K562 (cell line): ENCODE results near the gene PSMB4. TPM values are rescaled to one million over a fixed set of nuclear protein-coding genes. Genes with fewer than 3 reads are reported as not detected.
A peak's percentile ranks its signal among the peaks of the same experiment; 100 is the strongest.

Experiments
- COPS2 ChIP-seq: fragments of 450-650 bp; conservative IDR thresholded peaks from 2 replicates; pipeline ENCODE4 v1.6.1; 2016; ENCODE audit warnings: mild to moderate bottlenecking, moderate library complexity
- EHMT2 ChIP-seq: fragments of 450-650 bp; IDR thresholded peaks from 2 replicates; pipeline ENCODE4 v1.6.1; 2018; ENCODE audit warnings: antibody characterized with exemption
- KLF13 ChIP-seq: fragments of 450-650 bp; IDR thresholded peaks from 2 replicates; pipeline ENCODE4 v1.6.1; 2016; ENCODE audit warnings: missing genetic modification characterization, low read depth, mild to moderate bottlenecking, missing compliant biosample characterization, moderate library complexity, borderline replicate concordance
- KLF6 ChIP-seq: fragments of 250-450 bp; sonication (Bioruptor Pico); IDR thresholded peaks from 2 replicates; pipeline ENCODE4 v1.4.0; 2020; ENCODE audit warnings: mild to moderate bottlenecking, moderate library complexity, borderline replicate concordance
- MBD2 ChIP-seq: sonication (generic); IDR thresholded peaks from 2 replicates; pipeline ENCODE4 v1.6.1; 2016; ENCODE audit warnings: low read depth, borderline replicate concordance
- POLR2AphosphoS2 ChIP-seq: IDR thresholded peaks from 2 replicates; pipeline ENCODE4 v1.6.1; 2012; ENCODE audit warnings: low read length, improper control_type of control experiment
- RBM22 ChIP-seq: fragments of 200-400 bp; formaldehyde crosslinking; IDR thresholded peaks from 2 replicates; pipeline ENCODE4 v1.6.1; 2018; ENCODE audit warnings: low read length, low read depth; ENCODE audit not compliant: poor library complexity, severe bottlenecking
- SAP30 ChIP-seq: fragments of 200-600 bp; sonication (generic); IDR thresholded peaks from 2 replicates; pipeline ENCODE4 v1.6.1; 2012; ENCODE audit warnings: borderline replicate concordance, low read depth, mild to moderate bottlenecking, moderate library complexity, low read length, control low read depth, inconsistent platforms; ENCODE audit not compliant: insufficient read depth, poor library complexity, severe bottlenecking
- SIX5 ChIP-seq, 2 experiments: IDR thresholded peaks; 2 replicates each; pipeline ENCODE4 v1.6.1; 2011; ENCODE audit warnings: low read length in 2 of 2, borderline replicate concordance in 1 of 2, low read depth in 1 of 2, mild to moderate bottlenecking in 1 of 2, moderate library complexity in 1 of 2; ENCODE audit not compliant: insufficient read depth in 1 of 2
- SMARCA5 ChIP-seq: fragments of 450-650 bp; IDR thresholded peaks from 2 replicates; pipeline ENCODE4 v1.6.1; 2016
- SPI1 ChIP-seq: IDR thresholded peaks from 2 replicates; pipeline ENCODE4 v1.6.1; 2011; ENCODE audit warnings: low read depth, low read length, control low read depth, borderline replicate concordance
- TCF7 ChIP-seq: sonication (generic); IDR thresholded peaks from 2 replicates; pipeline ENCODE4 v1.6.1; 2016; ENCODE audit warnings: antibody characterized with exemption, borderline replicate concordance
- TCFL5 ChIP-seq: fragments of 250-450 bp; sonication (Bioruptor Pico); conservative IDR thresholded peaks from 2 replicates; pipeline ENCODE4 v1.6.1; 2021; ENCODE audit warnings: mild to moderate bottlenecking, moderate library complexity, matching md5 sums
- TOE1 ChIP-seq, 2 experiments: fragments of 450-650 bp in 1 of 2; sonication (generic) in 1 of 2; formaldehyde crosslinking in 1 of 2; IDR thresholded peaks; 2 replicates each; pipeline versions ENCODE4 v1.7.1 to v1.8.0; 2016 to 2022; ENCODE audit warnings: borderline replicate concordance in 2 of 2, mild to moderate bottlenecking in 2 of 2, antibody characterized with exemption in 1 of 2, inconsistent platforms in 1 of 2, low read depth in 1 of 2, missing genetic modification reagents in 1 of 2, moderate library complexity in 1 of 2
- ZKSCAN1 ChIP-seq: fragments of 150-350 bp; IDR thresholded peaks from 2 replicates; pipeline ENCODE4 v1.6.1; 2016; ENCODE audit warnings: low read depth, low read length
- ZKSCAN8 ChIP-seq: fragments of 200-800 bp; sonication (Bioruptor generic); IDR thresholded peaks from 2 replicates; pipeline ENCODE4 v1.6.1; 2016; ENCODE audit warnings: missing genetic modification characterization, missing compliant biosample characterization
- ZNF165 ChIP-seq: fragments of 250-450 bp; sonication (Bioruptor Pico); IDR thresholded peaks from 2 replicates; pipeline ENCODE4 v1.4.0; 2020; ENCODE audit warnings: borderline replicate concordance
- ZNF274 ChIP-seq: IDR thresholded peaks from 2 replicates; pipeline ENCODE4 v1.6.1; 2011; ENCODE audit warnings: low read depth, mild to moderate bottlenecking, low read length, moderate library complexity, borderline replicate concordance
- ZNF695 ChIP-seq: fragments of 450-650 bp; formaldehyde crosslinking; IDR thresholded peaks from 2 replicates; pipeline ENCODE4 v1.4.0; 2020; ENCODE audit warnings: mild to moderate bottlenecking, moderate library complexity
- ZSCAN32 ChIP-seq: fragments of 450-650 bp; formaldehyde crosslinking; IDR thresholded peaks from 2 replicates; pipeline ENCODE4 v1.4.0; 2020; ENCODE audit warnings: mild to moderate bottlenecking, moderate library complexity
- polyA plus RNA-seq, 8 experiments: library from polyadenylated mRNA; depleted of rRNA in 4 of 8; stranded (reverse) in 5 of 8; unstranded in 3 of 8; fragments of >200 nt; fragmentation: Nextera tagmentation in 2 of 8; fragmentation: Illumina TruSeq in 1 of 8; extraction: Ambion mirVana in 2 of 8; extraction: Trizol in 1 of 8; gene quantifications; 2 replicates each; pipeline versions ENCODE4 v1.2.1 to v1.2.3, GENCODE V29; 2011 to 2014; ENCODE audit warnings: inconsistent platforms in 1 of 8, missing spikeins in 1 of 8
- total RNA-seq, 7 experiments: library from RNA; depleted of rRNA in 6 of 7; stranded (reverse); fragments of >200 nt in 6 of 7; fragmentation: Illumina TruSeq in 2 of 7; extraction: Trizol in 2 of 7; gene quantifications; 2 replicates each; pipeline versions ENCODE4 v1.2.1 to v1.2.3, GENCODE V29; 2011 to 2021; ENCODE audit warnings: low replicate concordance in 1 of 7
- TF ChIP-seq, protein P1 (sequence below): fragments of 450-650 bp; IDR thresholded peaks from 2 replicates; pipeline ENCODE4 v1.6.1; 2016; ENCODE audit warnings: low read depth, mild to moderate bottlenecking, moderate library complexity
- TF ChIP-seq, protein P2 (sequence below): fragments of 450-650 bp; IDR thresholded peaks from one replicate; pipeline ENCODE4 v1.6.1; 2018; ENCODE audit warnings: mild to moderate bottlenecking, moderate library complexity; ENCODE audit not compliant: partially characterized antibody

Gene PSMB4
- total and polyA plus RNA-seq, 9 of the 15 experiments (the other 6 are each of a cell fraction or from before 2014, with no cell fraction given), result 397 to 674 (median 475) TPM

- no peak for TF ChIP-seq ZKSCAN8 (CRISPR knock-in tag)
- TF ChIP-seq TOE1 (IDR thresholded peaks at IDR 0.05; ENCODE audit: borderline replicate concordance), result no peak
- TF ChIP-seq TOE1 (CRISPR knock-in tag; IDR thresholded peaks at IDR 0.05; ENCODE audit: borderline replicate concordance, low read depth), result 0 out of 2 replicates have a peak, but pooled peaks have one; percentile 78
- TF ChIP-seq KLF13, result no peak
- no peak for TF ChIP-seq ZNF165
- TF ChIP-seq COPS2, result no peak
- TF ChIP-seq EHMT2, result no peak
- peak; percentile 35 for TF ChIP-seq RBM22
- TF ChIP-seq MBD2, result peak; percentile 83; the same call in 1 of the 2 replicates
- no peak for TF ChIP-seq ZNF274
- TF ChIP-seq KLF6 (CRISPR knock-in tag), result no peak
- TF ChIP-seq SPI1, result peak; percentile 78
- TF ChIP-seq, protein P1, sequence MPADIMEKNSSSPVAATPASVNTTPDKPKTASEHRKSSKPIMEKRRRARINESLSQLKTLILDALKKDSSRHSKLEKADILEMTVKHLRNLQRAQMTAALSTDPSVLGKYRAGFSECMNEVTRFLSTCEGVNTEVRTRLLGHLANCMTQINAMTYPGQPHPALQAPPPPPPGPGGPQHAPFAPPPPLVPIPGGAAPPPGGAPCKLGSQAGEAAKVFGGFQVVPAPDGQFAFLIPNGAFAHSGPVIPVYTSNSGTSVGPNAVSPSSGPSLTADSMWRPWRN, result 0 out of 2 replicates have a peak, but pooled peaks have one; percentile 18
- 0 out of 2 replicates have a peak, but pooled peaks have one; percentile 8 for TF ChIP-seq SMARCA5
- TF ChIP-seq, protein P2, sequence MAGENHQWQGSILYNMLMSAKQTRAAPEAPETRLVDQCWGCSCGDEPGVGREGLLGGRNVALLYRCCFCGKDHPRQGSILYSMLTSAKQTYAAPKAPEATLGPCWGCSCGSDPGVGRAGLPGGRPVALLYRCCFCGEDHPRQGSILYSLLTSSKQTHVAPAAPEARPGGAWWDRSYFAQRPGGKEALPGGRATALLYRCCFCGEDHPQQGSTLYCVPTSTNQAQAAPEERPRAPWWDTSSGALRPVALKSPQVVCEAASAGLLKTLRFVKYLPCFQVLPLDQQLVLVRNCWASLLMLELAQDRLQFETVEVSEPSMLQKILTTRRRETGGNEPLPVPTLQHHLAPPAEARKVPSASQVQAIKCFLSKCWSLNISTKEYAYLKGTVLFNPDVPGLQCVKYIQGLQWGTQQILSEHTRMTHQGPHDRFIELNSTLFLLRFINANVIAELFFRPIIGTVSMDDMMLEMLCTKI, result no peak
- TF ChIP-seq TCFL5 (CRISPR knock-in tag), result no peak
- peak; percentile 80 to 86 for TF ChIP-seq SIX5 (IDR thresholded peaks at IDR 0.05; ENCODE audit: borderline replicate concordance in 1 of 2, insufficient read depth in 1 of 2, low read depth in 1 of 2, low read length in 2 of 2)
- TF ChIP-seq TCF7, result no peak
- TF ChIP-seq ZSCAN32 (CRISPR knock-in tag), result no peak
- TF ChIP-seq POLR2AphosphoS2, result peak; percentile 87; the same call in 1 of the 2 replicates
- TF ChIP-seq ZNF695 (CRISPR knock-in tag), result no peak
- peak; percentile 65; the same call in 1 of the 2 replicates for TF ChIP-seq ZKSCAN1
- no peak for TF ChIP-seq SAP30
Observed at GRCh38 chr1:151399324-151400171, at the start of gene PSMB4 (continued).
